Smooth muscle cell of bladder (primary cell): ENCODE data around the gene MEIOSIN. TPM values are rescaled to one million over a fixed set of nuclear protein-coding genes. Genes with fewer than 3 reads are reported as not detected.

ENCODE experiments used
- total RNA-seq: library from RNA; depleted of rRNA; stranded (reverse); fragments of >200 nt; gene quantifications from 2 replicates; pipeline ENCODE4 v1.2.3, GENCODE V29; 2014

Gene MEIOSIN
- total RNA-seq: not detected in 2 replicates

GRCh38 chr19:45733160-45733810 lies at the start of gene MEIOSIN:
Gene MEIOSIN (plus strand): TSS chr19:45733439. CDS start chr19:45735377, 1,938 bp downstream.

DNA sequence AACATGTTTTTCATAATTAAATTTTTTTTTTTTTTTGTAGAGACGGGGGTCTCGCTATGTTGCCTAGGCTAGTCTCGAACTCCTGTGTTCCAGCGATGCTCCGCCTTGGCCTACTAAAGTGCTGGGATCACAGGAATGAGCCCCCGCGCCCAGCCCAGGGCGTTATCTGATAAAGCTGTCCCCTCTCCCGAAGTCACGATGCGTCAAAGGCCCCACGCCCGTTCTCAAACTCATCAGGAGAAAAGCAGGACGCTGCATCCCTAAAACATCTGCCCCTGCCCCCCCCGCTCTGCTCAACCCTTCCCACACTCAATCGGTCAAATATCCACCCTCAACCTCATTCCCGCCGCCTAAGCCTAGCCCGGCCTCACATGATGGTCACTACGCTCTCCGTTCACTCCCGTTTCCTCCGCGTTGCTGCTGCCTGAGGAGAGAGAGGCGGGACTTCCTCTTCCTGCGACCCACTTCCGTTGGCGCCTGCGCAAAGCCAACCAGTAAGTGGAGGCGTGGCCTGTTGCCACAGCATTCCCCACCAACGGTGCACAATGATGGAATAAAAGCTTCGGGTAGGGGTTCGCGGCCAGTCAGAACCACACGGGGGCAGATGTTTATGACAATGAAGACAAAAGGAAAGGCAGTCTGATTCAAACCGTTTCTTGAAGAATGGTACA lies 41.6 kb upstream of the MEIOSIN start, which contains the start of gene SNRPD2:
Gene SNRPD2 (minus strand): TSS at position 438 of the 671 bp plus-strand sequence. CDS start 65 bp downstream, at position 373.

DNA sequence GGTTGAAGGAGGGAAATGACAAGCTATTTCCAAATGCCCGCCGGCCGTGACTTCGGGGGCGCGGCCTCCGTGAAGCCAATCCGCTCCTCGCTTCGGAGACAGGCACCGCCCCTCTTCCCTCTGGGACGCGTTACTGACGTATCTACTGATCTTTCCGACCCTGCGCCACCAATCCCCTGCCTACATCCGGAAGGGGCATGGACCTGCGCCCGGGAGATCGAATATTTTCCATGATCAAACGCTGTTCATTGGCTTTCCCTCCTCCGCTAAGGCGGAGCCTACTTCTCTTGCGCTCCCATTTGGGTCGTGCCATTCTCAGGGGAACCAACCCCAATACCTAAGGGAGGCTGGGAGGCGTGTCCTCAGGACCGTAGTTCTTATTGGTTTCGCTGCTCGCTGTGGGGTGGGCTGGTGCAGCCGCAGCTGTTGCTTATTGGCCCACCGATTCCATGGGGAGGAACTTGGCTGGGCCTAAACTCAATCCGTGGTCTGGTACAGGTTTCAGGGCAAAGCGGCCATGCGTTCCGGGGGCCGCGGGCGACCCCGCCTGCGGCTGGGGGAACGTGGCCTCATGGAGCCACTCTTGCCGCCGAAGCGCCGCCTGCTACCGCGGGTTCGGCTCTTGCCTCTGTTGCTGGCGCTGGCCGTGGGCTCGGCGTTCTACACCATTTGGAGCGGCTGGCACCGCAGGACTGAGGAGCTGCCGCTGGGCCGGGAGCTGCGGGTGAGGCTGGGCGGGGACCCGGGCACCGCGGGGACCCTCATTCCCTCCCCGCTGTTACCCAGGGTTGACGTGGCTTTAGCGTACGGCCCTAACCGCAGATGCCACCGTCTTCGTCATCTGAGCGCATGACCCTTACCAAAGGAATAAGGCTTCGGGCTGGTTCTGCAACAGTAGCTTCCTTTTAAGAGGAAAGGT lies 40.8 kb upstream of the MEIOSIN start, which contains the start of gene QPCTL:
Gene QPCTL (plus strand): TSS at position 480 of the 919 bp plus-strand sequence. CDS start 38 bp downstream, at position 518.

DNA sequence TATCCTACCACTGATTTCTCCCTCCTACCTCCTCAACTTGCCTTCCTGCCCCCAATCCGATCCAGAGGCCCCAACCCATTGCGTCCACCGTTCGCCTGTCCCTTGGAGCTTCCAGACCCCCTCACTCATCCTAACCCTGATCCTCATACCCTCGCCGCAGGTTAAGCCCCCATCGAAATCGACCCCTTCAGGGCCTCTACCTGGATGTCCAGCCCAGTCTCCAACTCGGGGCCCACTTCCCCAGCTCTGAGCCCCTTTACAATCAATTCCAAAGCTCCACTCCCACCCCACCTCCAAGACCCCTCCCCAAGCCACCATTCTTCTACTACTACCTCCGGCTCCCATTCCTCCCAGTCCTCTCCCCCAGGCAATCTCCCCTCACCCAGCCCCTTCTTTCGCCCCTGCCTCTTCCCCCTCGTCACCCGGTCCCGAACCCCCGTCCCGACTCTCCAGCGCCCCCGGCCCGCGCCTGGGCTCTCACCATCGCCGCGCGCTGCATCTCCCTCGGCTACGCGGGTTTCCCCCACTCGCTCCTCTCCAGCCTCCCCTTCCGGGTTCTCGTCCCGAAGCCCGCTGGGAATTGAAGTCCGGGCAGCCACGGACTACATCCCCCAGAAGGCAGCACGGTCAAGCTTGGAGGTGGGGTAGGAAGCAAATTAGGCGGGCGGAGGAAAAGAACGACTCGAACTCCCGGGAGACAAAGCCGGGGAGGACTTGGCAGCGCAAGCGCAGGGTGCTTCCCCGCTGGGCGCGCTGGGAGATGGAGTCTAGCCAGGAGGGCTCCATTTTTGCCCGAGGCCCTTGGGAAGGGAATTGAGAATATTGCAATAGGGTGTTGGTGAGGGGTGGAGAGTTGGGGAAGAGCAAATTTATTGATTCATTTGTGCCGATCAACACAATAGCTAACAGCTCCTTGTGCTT lies 2.6 kb upstream of the MEIOSIN start, which contains the start of gene FBXO46:
Gene FBXO46 (minus strand): TSS at position 529 of the 921 bp plus-strand sequence. CDS start 17,401 bp downstream, outside the sequence.

DNA sequence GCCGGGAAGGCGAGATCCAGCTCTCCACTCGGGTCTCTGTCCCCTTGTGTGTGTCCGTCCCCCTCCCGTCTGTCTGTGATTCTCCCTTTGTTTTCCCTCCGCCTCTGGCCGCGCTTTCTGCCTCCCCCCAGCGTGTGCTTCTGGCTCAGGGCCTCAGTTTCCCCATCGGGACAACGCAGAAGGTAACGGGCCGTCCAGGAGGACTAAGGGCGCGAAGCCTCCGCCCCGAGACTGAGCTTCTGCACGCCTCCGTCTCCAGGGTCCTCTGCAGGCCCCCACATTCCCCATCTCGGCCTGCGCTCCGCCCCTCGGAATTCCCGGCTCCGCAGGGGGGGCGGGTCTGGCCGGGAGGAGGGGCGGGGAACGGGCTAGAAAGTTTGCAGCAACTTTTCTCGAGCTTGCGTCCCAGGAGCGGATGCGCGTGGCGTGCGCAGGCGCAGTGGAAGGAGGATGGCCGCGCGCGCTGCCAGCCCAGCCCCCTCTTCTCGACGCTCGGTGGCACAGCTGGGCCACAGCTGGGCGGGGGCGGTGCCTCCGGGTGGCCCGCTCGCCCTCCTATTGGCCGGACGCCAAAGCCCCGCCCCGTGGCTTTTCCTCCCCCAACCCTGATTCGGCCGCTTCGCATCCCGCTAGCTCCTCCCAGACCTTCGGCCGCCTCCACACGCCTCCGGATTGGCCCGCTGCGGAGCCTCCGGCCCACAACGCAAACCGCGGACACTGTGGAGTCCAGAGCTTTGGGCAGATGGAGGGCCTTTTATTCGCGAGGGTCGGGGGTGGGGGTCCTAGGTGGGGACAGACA lies 35.9 kb downstream of the MEIOSIN start, which contains the start of gene SIX5:
Gene SIX5 (minus strand): TSS at position 269 of the 799 bp plus-strand sequence. CDS start 408 bp downstream, outside the sequence.

GRCh38 chr19:45782162-45782691 lies 49.0 kb downstream of the MEIOSIN start, which contains the start of gene DMPK:
Gene DMPK (minus strand): TSS chr19:45782490. CDS start chr19:45782352, 138 bp downstream.

DNA sequence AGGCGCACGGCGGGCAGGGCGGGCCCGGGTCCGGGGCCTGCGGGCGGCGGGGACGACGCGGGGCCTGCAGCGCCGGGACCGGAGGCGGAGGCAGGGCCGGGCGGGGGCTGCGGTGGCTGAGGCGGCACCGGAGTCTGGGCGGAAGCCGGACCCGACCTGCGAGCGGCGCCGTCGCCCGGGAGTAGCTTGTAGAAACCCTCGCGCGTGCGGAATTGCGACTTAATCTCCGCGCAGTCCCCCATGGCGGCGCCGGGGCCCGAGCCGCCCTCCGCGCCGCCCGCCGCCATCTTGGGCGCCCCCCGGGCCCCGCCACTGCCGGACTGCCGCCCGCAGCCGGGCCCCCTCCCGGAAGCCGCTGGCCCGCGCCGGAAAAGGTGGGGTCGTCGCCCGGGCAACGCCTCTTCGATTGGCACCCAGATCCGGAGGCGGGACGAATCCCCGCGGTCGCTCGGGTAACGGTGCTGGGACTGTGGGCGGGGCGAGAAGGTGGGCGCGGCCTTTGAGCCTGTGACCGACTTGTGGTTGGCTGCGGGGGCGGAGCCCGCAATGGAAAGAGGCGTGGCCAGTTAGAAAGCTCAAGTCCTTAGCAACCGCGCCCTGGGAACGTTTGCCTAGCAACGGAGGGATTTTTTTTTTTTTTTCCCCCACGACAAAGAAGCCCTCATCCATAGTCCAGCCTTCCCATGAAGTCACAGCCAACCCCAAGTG lies 59.4 kb downstream of the MEIOSIN start, which contains the start of gene DMWD:
Gene DMWD (minus strand): TSS at position 376 of the 708 bp plus-strand sequence. CDS start 89 bp downstream, at position 287.

Other genes starting within 250 kb of the MEIOSIN start
- 4.7 and 5.9 TPM in 2 replicates for gene RTN2, start 236.4 kb upstream of the MEIOSIN start, total RNA-seq
- gene PPM1N, start 235.0 kb upstream of the MEIOSIN start, total RNA-seq: 1.4 and 2.6 TPM in 2 replicates
- gene VASP, start 226.0 kb upstream of the MEIOSIN start, total RNA-seq: 41.0 and 46.4 TPM in 2 replicates
- 3.7 and 4.2 TPM in 2 replicates for gene OPA3, start 148.6 kb upstream of the MEIOSIN start, total RNA-seq
- gene GPR4, start 131.2 kb upstream of the MEIOSIN start, total RNA-seq: not detected in 2 replicates
- gene EML2, start 94.0 kb upstream of the MEIOSIN start, total RNA-seq: 27.9 and 36.7 TPM in 2 replicates
- 0.09 and 0.14 TPM in 2 replicates for gene GIPR, start 65.2 kb upstream of the MEIOSIN start, total RNA-seq
- gene SNRPD2, start 41.5 kb upstream of the MEIOSIN start, total RNA-seq: 780 and 863 TPM in 2 replicates
- gene QPCTL, start 40.8 kb upstream of the MEIOSIN start, total RNA-seq: 17.2 and 19.1 TPM in 2 replicates
- 2.0 and 2.6 TPM in 2 replicates for gene FBXO46, start 2.5 kb upstream of the MEIOSIN start, total RNA-seq
- 6.8 and 8.0 TPM in 2 replicates for gene SIX5, start 35.8 kb downstream of the MEIOSIN start, total RNA-seq
- gene DMPK, start 49.1 kb downstream of the MEIOSIN start, total RNA-seq: 28.0 and 70.8 TPM in 2 replicates
- 20.2 and 27.5 TPM in 2 replicates for gene DMWD, start 59.4 kb downstream of the MEIOSIN start, total RNA-seq
- 0.09 and 0.14 TPM in 2 replicates for gene RSPH6A, start 81.9 kb downstream of the MEIOSIN start, total RNA-seq
- 24.5 and 32.4 TPM in 2 replicates for gene SYMPK, start 129.7 kb downstream of the MEIOSIN start, total RNA-seq
- not detected in 2 replicates for gene FOXA3, start 130.9 kb downstream of the MEIOSIN start, total RNA-seq
- 18.6 and 22.7 TPM in 2 replicates for gene IRF2BP1, start 152.7 kb downstream of the MEIOSIN start, total RNA-seq
- 0.85 and 0.92 TPM in 2 replicates for gene MYPOP, start 169.2 kb downstream of the MEIOSIN start, total RNA-seq
- gene NANOS2, start 181.3 kb downstream of the MEIOSIN start, total RNA-seq: not detected in 2 replicates
- gene NOVA2, start 240.4 kb downstream of the MEIOSIN start, total RNA-seq: under 0.01 TPM in 2 replicates